GM21423 (cell line): Measurements from ENCODE around the gene F8A3.
"Not testable (repeated sequence)": the region's sequence is repeated elsewhere in the genome, so short reads cannot be mapped to it uniquely, and the experiment has no call there.

Source experiments
- ATAC-seq: cut with Tn5 transposase; IDR thresholded peaks from one replicate; pipeline ENCODE4 v1.9.1; 2021; ENCODE audit warnings: mild to moderate bottlenecking, moderate library complexity; ENCODE audit not compliant: unreplicated experiment

F8A3 gene

GRCh38 chrX:155458471-155458870 is at the start of gene F8A3:
Gene F8A3, minus strand, starts transcription at chrX:155458620. Its CDS starts 20 bp downstream, at chrX:155458600.
- peak; percentile 80 for ATAC-seq

- no peak for ATAC-seq
Observed at GRCh38 chrX:155505296-155505695, 46.9 kb upstream of the F8A3 start.

DNA sequence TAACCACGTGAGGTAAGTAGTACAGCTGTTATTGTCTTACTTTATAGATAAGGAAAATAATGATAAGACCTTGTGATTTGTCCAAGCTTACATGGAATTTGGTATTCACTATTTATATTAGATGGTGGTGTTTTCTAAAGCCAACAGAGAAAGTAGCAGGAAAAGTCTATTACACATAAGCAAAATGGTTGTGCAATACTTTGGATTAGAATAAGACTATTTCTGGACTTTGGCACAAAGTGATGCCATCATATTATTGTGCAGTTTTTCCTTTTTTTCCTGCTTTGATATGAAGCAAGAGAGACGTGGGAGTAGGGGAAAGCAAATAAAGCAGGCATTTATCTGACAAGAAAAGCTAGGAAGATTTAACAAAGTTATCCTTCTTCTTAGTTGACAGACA is 36.7 kb upstream of the F8A3 start:
- not testable (repeated sequence) for ATAC-seq

GRCh38 chrX:155491421-155491820 is 33.0 kb upstream of the F8A3 start:
- ATAC-seq = not testable (repeated sequence)

- ATAC-seq = not testable (repeated sequence)
Observed at GRCh38 chrX:155477136-155477535, 18.7 kb upstream of the F8A3 start.

- ATAC-seq = not testable (repeated sequence)
Observed at GRCh38 chrX:155466269-155466938, 8.0 kb upstream of the F8A3 start.

DNA sequence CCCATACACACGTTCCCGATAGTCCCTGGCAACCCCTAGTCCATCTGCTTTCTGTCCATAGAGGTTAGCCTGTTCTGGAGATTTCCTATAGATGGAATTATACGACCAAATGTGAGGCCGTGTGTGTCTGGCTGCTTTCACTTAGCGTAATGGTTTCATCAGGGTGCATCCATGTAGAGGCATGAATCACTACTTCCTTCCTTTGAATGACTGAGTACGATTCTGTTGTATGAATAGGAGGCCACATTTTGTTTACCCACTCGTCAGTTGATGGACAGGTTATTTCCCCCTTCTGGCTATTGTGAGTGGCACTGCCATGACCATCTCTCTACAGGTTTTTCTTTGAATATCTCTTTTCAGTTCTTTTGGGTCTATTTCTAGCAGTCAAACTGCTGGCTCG is 2.1 kb upstream of the F8A3 start:
- not testable (repeated sequence) for ATAC-seq

DNA sequence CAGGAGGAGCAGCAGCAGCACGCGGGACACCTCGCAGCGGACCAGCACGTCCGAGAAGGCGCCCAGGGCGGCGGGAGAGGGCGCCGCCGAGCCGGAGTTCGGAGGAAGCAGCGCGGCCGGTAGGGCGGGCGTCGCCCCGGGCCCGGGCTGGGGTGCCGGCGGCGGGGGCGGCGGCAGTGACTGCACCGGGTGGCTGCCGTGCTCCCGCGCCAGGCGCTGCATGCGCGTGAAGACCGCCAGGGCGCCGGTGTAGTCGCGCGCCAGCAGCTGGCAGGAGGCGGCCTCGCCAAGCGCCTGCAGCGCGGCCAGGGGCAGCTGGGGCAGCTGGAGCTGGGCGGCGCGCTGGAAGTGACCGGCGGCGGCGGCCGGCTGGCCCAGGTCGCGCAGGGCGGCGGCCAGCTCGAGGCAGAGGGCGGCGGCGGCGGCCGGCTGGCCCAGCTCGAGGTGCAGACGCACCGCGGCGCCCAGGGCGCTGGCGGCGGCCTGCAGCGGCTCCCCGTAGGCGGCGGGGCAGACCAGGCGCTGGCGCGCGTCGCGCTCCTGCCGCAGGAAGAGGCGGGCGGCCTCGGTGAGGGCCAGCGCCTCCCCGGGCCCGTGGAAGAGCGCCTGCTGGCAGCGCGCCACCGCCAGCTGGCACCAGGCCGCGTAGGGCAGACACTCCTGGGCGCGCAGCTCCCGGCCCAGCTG is 516 bp downstream of the F8A3 start:
- peak; percentile 54 for ATAC-seq

- ATAC-seq = no peak
Observed at GRCh38 chrX:155441097-155441496, 17.3 kb downstream of the F8A3 start.

DNA sequence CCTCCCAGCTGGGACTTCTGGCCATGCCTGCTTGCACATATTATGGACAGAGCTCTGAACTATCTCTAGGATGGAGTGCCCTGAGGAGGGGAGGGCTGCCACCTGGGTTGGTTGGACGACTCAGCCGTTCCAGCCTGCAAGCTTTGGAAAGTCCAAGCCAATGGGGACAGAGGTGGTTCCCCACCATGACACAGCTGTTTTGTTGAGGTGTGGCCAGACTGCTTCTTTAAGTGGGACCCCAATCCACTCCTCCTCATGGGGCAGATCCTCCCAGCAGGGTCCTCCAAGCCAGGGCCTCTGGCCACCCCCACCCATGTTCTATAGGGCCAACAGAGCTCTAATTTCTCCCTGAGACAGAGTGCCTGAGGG is 22.7 kb downstream of the F8A3 start:
- ATAC-seq = no peak

DNA sequence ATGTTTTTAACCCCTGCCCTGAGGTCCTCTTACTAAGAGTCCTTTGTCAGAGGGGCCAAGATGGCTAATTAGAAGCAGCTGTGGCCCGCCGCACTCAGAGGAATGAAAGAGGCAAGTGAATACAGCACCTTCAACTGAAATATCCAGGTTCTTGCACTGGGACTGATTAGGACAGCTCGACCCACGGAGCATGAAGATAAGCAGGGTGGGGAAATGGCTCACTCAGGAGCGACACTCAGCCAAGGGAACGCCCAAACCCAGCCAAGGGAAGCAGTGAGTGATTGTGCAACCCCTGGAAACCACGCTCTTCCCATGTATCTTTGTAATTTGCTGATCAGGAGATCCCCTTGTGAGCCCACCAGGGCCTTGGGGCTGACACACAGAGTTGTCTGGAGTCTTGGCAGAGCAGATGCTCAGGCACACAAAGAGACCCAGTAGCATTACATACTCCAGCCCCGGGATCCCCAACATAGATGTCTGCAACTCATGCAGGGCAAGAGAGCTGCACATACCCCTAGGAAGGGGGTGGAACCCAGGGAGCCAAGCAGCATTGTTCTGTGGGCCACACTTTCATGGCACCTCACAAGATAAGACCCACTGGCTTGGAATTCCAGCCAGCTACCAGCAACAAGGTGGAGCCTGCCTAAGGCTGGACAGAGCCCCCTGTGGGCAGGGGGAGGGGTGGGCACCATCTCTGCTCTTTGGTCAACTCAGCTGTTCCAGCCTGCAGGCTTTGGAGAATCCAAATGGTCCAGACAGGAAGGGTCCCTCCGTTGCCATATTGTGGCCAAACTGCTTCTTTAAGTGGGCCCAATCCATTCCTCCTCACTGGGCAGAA is 23.3 kb downstream of the F8A3 start:
- no peak for ATAC-seq

GRCh38 chrX:155417769-155418168 is 40.7 kb downstream of the F8A3 start:
- ATAC-seq = no peak
